ENCODE results near the gene PAIP1. TPM values are rescaled to one million over a fixed set of nuclear protein-coding genes. Genes with fewer than 3 reads are reported as not detected.
"Not testable (repeated sequence)": the region's sequence is repeated elsewhere in the genome, so short reads cannot be mapped to it uniquely, and the experiment has no call there.

Gene PAIP1
- total RNA-seq, 1 donor from 2014 or later: 101 TPM

GRCh38 chr5:43582082-43583005 is 25.5 kb upstream of the PAIP1 start:
- TF ChIP-seq CTCF (IDR thresholded peaks at IDR 0.05; ENCODE audit: insufficient read depth, low read depth, low read length): no peak
- TF ChIP-seq EZH2 (IDR thresholded peaks at IDR 0.05; ENCODE audit: insufficient read depth, low read length): no peak
- Histone ChIP-seq H3K9ac (ENCODE audit: low read length) (no peak overlapping the region), H3K27me3 (ENCODE audit: insufficient read depth, low read length) (no peaks in the 10 kb centered on the region), H3K36me3 (ENCODE audit: insufficient read depth, low read length) (no peaks in the 10 kb centered on the region), H3K27ac (ENCODE audit: low read depth, low read length) (no peak overlapping the region), H3K4me1 (ENCODE audit: insufficient read depth, low read length) (no peaks in the 10 kb centered on the region), H3K4me2 (ENCODE audit: low read length) (no peak overlapping the region), H2AFZ (ENCODE audit: low read depth, low read length) (no peak overlapping the region), H3K79me2 (ENCODE audit: insufficient read depth, low read length) (no peaks in the 10 kb centered on the region), H4K20me1 (ENCODE audit: insufficient read depth, low read length) (no peaks in the 10 kb centered on the region), H3K4me3 (ENCODE audit: insufficient read depth, low read depth, low read length) (no peak overlapping the region), H3K9me3 (ENCODE audit: insufficient read depth, low read depth, low read length) (no peaks in the 10 kb centered on the region)
- FAIRE-seq (no peak), DNase-seq (ENCODE audit: low read depth) (no peak)
- H3K4me1 Mint-ChIP-seq (ENCODE audit: low read depth, unreplicated experiment): no peaks in the 10 kb centered on the region
- H3K27ac Mint-ChIP-seq (ENCODE audit: unreplicated experiment): no peak overlapping the region
- H3K9me3 Mint-ChIP-seq (ENCODE audit: unreplicated experiment): no peaks in the 10 kb centered on the region
- H3K4me3 Mint-ChIP-seq (ENCODE audit: unreplicated experiment): no peak overlapping the region
- no peaks in the 10 kb centered on the region for H3K27me3 Mint-ChIP-seq (ENCODE audit: low read depth, unreplicated experiment)
- peaks cover 3% of the 10 kb centered on the region for H3K36me3 Mint-ChIP-seq (ENCODE audit: low read depth, unreplicated experiment)

GRCh38 chr5:43581398-43581797 is 24.5 kb upstream of the PAIP1 start:
- H3K4me1 ChIP-seq (ENCODE audit: insufficient read depth, low read length): no peaks in the 10 kb centered on the region
- H2AFZ ChIP-seq (ENCODE audit: low read depth, low read length): no peak overlapping the region
- FAIRE-seq: no peak
- no peaks in the 10 kb centered on the region for H4K20me1 ChIP-seq (ENCODE audit: insufficient read depth, low read length)
- no peak overlapping the region for H3K27ac ChIP-seq (ENCODE audit: low read depth, low read length)
- H3K4me3 ChIP-seq (ENCODE audit: insufficient read depth, low read depth, low read length): no peak overlapping the region
- DNase-seq (ENCODE audit: low read depth): no peak
- TF ChIP-seq EZH2 (IDR thresholded peaks at IDR 0.05; ENCODE audit: insufficient read depth, low read length): no peak
- TF ChIP-seq CTCF (IDR thresholded peaks at IDR 0.05; ENCODE audit: insufficient read depth, low read depth, low read length): no peak
- Mint-ChIP-seq H3K9me3 (ENCODE audit: unreplicated experiment) (peaks cover 3% of the 10 kb centered on the region), H3K27me3 (ENCODE audit: low read depth, unreplicated experiment) (no peaks in the 10 kb centered on the region), H3K36me3 (ENCODE audit: low read depth, unreplicated experiment) (peaks cover 10% of the 10 kb centered on the region), H3K27ac (ENCODE audit: unreplicated experiment) (no peak overlapping the region), H3K4me3 (ENCODE audit: unreplicated experiment) (no peak overlapping the region), H3K4me1 (ENCODE audit: low read depth, unreplicated experiment) (no peaks in the 10 kb centered on the region)
- H3K4me2 ChIP-seq (ENCODE audit: low read length): no peak overlapping the region
- no peaks in the 10 kb centered on the region for H3K9me3 ChIP-seq (ENCODE audit: insufficient read depth, low read depth, low read length)
- no peaks in the 10 kb centered on the region for H3K36me3 ChIP-seq (ENCODE audit: insufficient read depth, low read length)
- no peaks in the 10 kb centered on the region for H3K27me3 ChIP-seq (ENCODE audit: insufficient read depth, low read length)
- H3K9ac ChIP-seq (ENCODE audit: low read length): no peak overlapping the region
- no peaks in the 10 kb centered on the region for H3K79me2 ChIP-seq (ENCODE audit: insufficient read depth, low read length)

- H3K4me1 Mint-ChIP-seq (ENCODE audit: low read depth, unreplicated experiment); H3K9me3 ChIP-seq (ENCODE audit: insufficient read depth, low read depth, low read length); H3K36me3 ChIP-seq (ENCODE audit: insufficient read depth, low read length); H3K27ac ChIP-seq (ENCODE audit: low read depth, low read length); H2AFZ ChIP-seq (ENCODE audit: low read depth, low read length); H3K27ac Mint-ChIP-seq (ENCODE audit: unreplicated experiment); H3K9ac ChIP-seq (ENCODE audit: low read length); H3K27me3 ChIP-seq (ENCODE audit: insufficient read depth, low read length); H3K4me3 Mint-ChIP-seq (ENCODE audit: unreplicated experiment); H3K4me1 ChIP-seq (ENCODE audit: insufficient read depth, low read length); H4K20me1 ChIP-seq (ENCODE audit: insufficient read depth, low read length); H3K4me2 ChIP-seq (ENCODE audit: low read length); H3K9me3 Mint-ChIP-seq (ENCODE audit: unreplicated experiment); H3K27me3 Mint-ChIP-seq (ENCODE audit: low read depth, unreplicated experiment); DNase-seq (ENCODE audit: low read depth); H3K79me2 ChIP-seq (ENCODE audit: insufficient read depth, low read length); H3K4me3 ChIP-seq (ENCODE audit: insufficient read depth, low read depth, low read length); FAIRE-seq: not testable (repeated sequence)
- peaks cover 12% of the 10 kb centered on the region for H3K36me3 Mint-ChIP-seq (ENCODE audit: low read depth, unreplicated experiment)
Observed at GRCh38 chr5:43580402-43581210, 23.7 kb upstream of the PAIP1 start.

All from astrocyte (in vitro differentiated cells and primary cell).